A549 (cell line): ENCODE results near the gene NUP214.

Experiments
- EP300 ChIP-seq, 2 experiments: fragments of >200 bp; sonication (Bioruptor Twin); formaldehyde crosslinking; IDR thresholded peaks; 2 replicates in 1 of 2; 3 replicates in 1 of 2; pipeline ENCODE4 v1.6.1; 2016 to 2017
- HOXA7 ChIP-seq: fragments of 250-450 bp; sonication (Bioruptor Pico); IDR thresholded peaks from 2 replicates; pipeline ENCODE4 v1.5.0; 2020; ENCODE audit warnings: mild to moderate bottlenecking, moderate library complexity
- JUN ChIP-seq, 2 experiments: fragments of >200 bp; sonication (Bioruptor Twin); formaldehyde crosslinking; IDR thresholded peaks; 2 replicates in 1 of 2; 3 replicates in 1 of 2; pipeline ENCODE4 v1.6.1; 2016 to 2017
- KDM5A ChIP-seq: fragments of 200-600 bp; sonication (generic); IDR thresholded peaks from 2 replicates; pipeline ENCODE4 v1.6.1; 2016; ENCODE audit warnings: antibody characterized with exemption, mild to moderate bottlenecking
- POLR2A ChIP-seq: IDR thresholded peaks from 2 replicates; pipeline ENCODE4 v1.6.1; 2012; ENCODE audit warnings: mild to moderate bottlenecking, low read length
- POLR2AphosphoS2 ChIP-seq: conservative IDR thresholded peaks from 2 replicates; pipeline ENCODE4 v1.6.1; 2012; ENCODE audit warnings: low read length, improper control_type of control experiment, inconsistent platforms
- RAD21 ChIP-seq, 2 experiments: fragments of >200 bp in 1 of 2; sonication (Bioruptor Twin) in 1 of 2; formaldehyde crosslinking in 1 of 2; IDR thresholded peaks in 1 of 2; conservative IDR thresholded peaks in 1 of 2; 2 replicates in 1 of 2; 3 replicates in 1 of 2; pipeline ENCODE4 v1.6.1; 2012 to 2018; ENCODE audit warnings: inconsistent platforms in 1 of 2
- TF ChIP-seq, protein P1 (sequence below): fragments of >200 bp; sonication (Bioruptor Twin); formaldehyde crosslinking; IDR thresholded peaks from 3 replicates; pipeline ENCODE4 v1.5.1; 2016
- TF ChIP-seq, protein P2 (sequence below): fragments of 200-600 bp; sonication (generic); IDR thresholded peaks from 2 replicates; pipeline ENCODE4 v1.6.1; 2016; ENCODE audit warnings: antibody characterized with exemption, mild to moderate bottlenecking, moderate library complexity

- TF ChIP-seq POLR2AphosphoS2: no peak
- TF ChIP-seq, protein P1, sequence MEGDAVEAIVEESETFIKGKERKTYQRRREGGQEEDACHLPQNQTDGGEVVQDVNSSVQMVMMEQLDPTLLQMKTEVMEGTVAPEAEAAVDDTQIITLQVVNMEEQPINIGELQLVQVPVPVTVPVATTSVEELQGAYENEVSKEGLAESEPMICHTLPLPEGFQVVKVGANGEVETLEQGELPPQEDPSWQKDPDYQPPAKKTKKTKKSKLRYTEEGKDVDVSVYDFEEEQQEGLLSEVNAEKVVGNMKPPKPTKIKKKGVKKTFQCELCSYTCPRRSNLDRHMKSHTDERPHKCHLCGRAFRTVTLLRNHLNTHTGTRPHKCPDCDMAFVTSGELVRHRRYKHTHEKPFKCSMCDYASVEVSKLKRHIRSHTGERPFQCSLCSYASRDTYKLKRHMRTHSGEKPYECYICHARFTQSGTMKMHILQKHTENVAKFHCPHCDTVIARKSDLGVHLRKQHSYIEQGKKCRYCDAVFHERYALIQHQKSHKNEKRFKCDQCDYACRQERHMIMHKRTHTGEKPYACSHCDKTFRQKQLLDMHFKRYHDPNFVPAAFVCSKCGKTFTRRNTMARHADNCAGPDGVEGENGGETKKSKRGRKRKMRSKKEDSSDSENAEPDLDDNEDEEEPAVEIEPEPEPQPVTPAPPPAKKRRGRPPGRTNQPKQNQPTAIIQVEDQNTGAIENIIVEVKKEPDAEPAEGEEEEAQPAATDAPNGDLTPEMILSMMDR: no peak
- TF ChIP-seq RAD21 (conservative IDR thresholded peaks at IDR 0.05 in 1 of 2, IDR thresholded peaks at IDR 0.05 in 1 of 2): no peak
- no peak for TF ChIP-seq JUN (IDR thresholded peaks at IDR 0.05)
- TF ChIP-seq POLR2A: no peak
- TF ChIP-seq, protein P2, sequence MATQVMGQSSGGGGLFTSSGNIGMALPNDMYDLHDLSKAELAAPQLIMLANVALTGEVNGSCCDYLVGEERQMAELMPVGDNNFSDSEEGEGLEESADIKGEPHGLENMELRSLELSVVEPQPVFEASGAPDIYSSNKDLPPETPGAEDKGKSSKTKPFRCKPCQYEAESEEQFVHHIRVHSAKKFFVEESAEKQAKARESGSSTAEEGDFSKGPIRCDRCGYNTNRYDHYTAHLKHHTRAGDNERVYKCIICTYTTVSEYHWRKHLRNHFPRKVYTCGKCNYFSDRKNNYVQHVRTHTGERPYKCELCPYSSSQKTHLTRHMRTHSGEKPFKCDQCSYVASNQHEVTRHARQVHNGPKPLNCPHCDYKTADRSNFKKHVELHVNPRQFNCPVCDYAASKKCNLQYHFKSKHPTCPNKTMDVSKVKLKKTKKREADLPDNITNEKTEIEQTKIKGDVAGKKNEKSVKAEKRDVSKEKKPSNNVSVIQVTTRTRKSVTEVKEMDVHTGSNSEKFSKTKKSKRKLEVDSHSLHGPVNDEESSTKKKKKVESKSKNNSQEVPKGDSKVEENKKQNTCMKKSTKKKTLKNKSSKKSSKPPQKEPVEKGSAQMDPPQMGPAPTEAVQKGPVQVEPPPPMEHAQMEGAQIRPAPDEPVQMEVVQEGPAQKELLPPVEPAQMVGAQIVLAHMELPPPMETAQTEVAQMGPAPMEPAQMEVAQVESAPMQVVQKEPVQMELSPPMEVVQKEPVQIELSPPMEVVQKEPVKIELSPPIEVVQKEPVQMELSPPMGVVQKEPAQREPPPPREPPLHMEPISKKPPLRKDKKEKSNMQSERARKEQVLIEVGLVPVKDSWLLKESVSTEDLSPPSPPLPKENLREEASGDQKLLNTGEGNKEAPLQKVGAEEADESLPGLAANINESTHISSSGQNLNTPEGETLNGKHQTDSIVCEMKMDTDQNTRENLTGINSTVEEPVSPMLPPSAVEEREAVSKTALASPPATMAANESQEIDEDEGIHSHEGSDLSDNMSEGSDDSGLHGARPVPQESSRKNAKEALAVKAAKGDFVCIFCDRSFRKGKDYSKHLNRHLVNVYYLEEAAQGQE: no peak
- TF ChIP-seq KDM5A: no peak
- TF ChIP-seq EP300 (IDR thresholded peaks at IDR 0.05): no peak
- TF ChIP-seq HOXA7 (CRISPR knock-in tag): no peak
Measured at GRCh38 chr9:131117121-131117761, 8.1 kb upstream of the NUP214 start.
